Measurements from ENCODE around the gene ONECUT1.
"Not testable (repeated sequence)": the region's sequence is repeated elsewhere in the genome, so short reads cannot be mapped to it uniquely, and the experiment has no call there.

The ONECUT1 gene

GRCh38 chr15:52790169-52790708, at the start of gene ONECUT1:
Gene ONECUT1 (minus strand): TSS chr15:52790336. CDS start chr15:52789884, 452 bp downstream.
- no peak for DNase-seq (ENCODE audit: low read depth)

- DNase-seq (ENCODE audit: low read depth): no peak
Observed at GRCh38 chr15:52834379-52834778, 44.2 kb upstream of the ONECUT1 start.

- DNase-seq (ENCODE audit: low read depth): not testable (repeated sequence)
Observed at GRCh38 chr15:52824169-52824942, 34.2 kb upstream of the ONECUT1 start.

GRCh38 chr15:52822475-52822874, 32.3 kb upstream of the ONECUT1 start:
- no peak for DNase-seq (ENCODE audit: low read depth)

GRCh38 chr15:52819253-52819652, 29.1 kb upstream of the ONECUT1 start:
- DNase-seq (ENCODE audit: low read depth): no peak

GRCh38 chr15:52815899-52816298, 25.8 kb upstream of the ONECUT1 start:
- DNase-seq (ENCODE audit: low read depth): not testable (repeated sequence)

GRCh38 chr15:52808996-52809395, 18.9 kb upstream of the ONECUT1 start:
- DNase-seq (ENCODE audit: low read depth): no peak

- no peak for DNase-seq (ENCODE audit: low read depth)
Observed at GRCh38 chr15:52808441-52808840, 18.3 kb upstream of the ONECUT1 start.

- DNase-seq (ENCODE audit: low read depth): no peak
Observed at GRCh38 chr15:52806284-52806655, 16.1 kb upstream of the ONECUT1 start.

- no peak for DNase-seq (ENCODE audit: low read depth)
Observed at GRCh38 chr15:52805351-52806283, 15.5 kb upstream of the ONECUT1 start.

- no peak for DNase-seq (ENCODE audit: low read depth)
Observed at GRCh38 chr15:52804526-52805081, 14.5 kb upstream of the ONECUT1 start.

- no peak for DNase-seq (ENCODE audit: low read depth)
Observed at GRCh38 chr15:52803467-52804306, 13.6 kb upstream of the ONECUT1 start.

- no peak for DNase-seq (ENCODE audit: low read depth)
Observed at GRCh38 chr15:52803108-52803466, 13.0 kb upstream of the ONECUT1 start.

- DNase-seq (ENCODE audit: low read depth): no peak
Observed at GRCh38 chr15:52802110-52802509, 12.0 kb upstream of the ONECUT1 start.

GRCh38 chr15:52801748-52802085, 11.6 kb upstream of the ONECUT1 start:
- DNase-seq (ENCODE audit: low read depth): no peak

GRCh38 chr15:52800828-52801747, 11.0 kb upstream of the ONECUT1 start:
- no peak for DNase-seq (ENCODE audit: low read depth)

GRCh38 chr15:52799145-52799811, 9.1 kb upstream of the ONECUT1 start:
- DNase-seq (ENCODE audit: low read depth): no peak

GRCh38 chr15:52798529-52799101, 8.5 kb upstream of the ONECUT1 start:
- DNase-seq (ENCODE audit: low read depth): no peak

- DNase-seq (ENCODE audit: low read depth): no peak
Observed at GRCh38 chr15:52797625-52798501, 7.7 kb upstream of the ONECUT1 start.
